Kidney epithelial cell (primary cell): ENCODE measurements around the gene FAM20C. TPM values are rescaled to one million over a fixed set of nuclear protein-coding genes. Genes with fewer than 3 reads are reported as not detected.
A peak's percentile ranks its signal among the peaks of the same experiment; 100 is the strongest.

Experiments used
- DNase-seq: peaks from one replicate; pipeline ENCODE4 v3.0.0-alpha.2; 2010; ENCODE audit warnings: low read depth
- H3K27me3 ChIP-seq: 2 replicates; pipeline ENCODE4 v1.6.0; 2011; ENCODE audit warnings: low read length; ENCODE audit not compliant: control insufficient read depth, insufficient read depth
- H3K36me3 ChIP-seq: 2 replicates; pipeline ENCODE4 v1.5.1; 2011; ENCODE audit warnings: low read length; ENCODE audit not compliant: control insufficient read depth, insufficient read depth
- H3K4me3 ChIP-seq: 2 replicates; pipeline ENCODE4 v1.5.1; 2011; ENCODE audit warnings: low read depth, mild to moderate bottlenecking, control low read depth, low read length
- total RNA-seq: library from RNA; depleted of rRNA; stranded (reverse); fragments of >200 nt; gene quantifications from 2 replicates; pipeline ENCODE4 v1.2.3, GENCODE V29; 2015
- TF ChIP-seq, protein P1 (sequence below): IDR thresholded peaks from 2 replicates; pipeline ENCODE4 v1.5.1; 2011; ENCODE audit warnings: mild to moderate bottlenecking, moderate library complexity, low read length, control low read depth, inconsistent platforms; ENCODE audit not compliant: insufficient read depth, poor library complexity, severe bottlenecking

FAM20C gene
- total RNA-seq, 1 donor from 2014 or later: 39.1 TPM

DNA sequence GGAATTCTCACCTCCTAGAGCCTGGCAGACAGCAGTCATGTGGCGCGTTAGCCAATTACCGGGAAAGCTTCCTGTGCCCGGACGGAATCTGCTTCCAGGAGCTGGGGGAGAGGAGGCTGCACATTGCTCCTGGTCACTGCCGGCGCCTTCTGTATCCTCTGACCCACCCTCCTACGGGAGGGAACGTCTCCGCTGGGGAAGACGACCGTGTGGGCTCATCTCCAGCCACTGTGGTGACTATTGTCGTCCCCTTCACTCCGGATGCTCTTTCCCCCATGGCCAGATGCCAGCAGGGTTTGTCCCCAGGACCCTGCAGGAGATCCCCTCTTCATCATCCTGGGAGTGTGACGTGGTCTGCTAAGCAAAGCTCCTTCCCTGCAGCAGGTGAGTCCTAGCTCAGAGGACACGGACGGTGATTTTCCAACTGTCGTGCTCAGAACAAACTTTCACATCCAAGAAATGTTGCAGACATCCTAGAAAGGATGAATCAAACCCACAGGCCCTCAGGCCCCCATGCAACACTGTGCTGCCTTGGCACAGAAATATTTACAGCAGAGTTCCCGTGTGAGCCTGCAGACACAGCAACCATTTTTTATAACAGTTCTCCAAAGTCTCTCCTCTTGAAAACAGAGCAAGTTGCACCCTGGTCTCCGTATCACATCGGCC is 29.6 kb upstream of the FAM20C start:
- TF ChIP-seq, protein P1, sequence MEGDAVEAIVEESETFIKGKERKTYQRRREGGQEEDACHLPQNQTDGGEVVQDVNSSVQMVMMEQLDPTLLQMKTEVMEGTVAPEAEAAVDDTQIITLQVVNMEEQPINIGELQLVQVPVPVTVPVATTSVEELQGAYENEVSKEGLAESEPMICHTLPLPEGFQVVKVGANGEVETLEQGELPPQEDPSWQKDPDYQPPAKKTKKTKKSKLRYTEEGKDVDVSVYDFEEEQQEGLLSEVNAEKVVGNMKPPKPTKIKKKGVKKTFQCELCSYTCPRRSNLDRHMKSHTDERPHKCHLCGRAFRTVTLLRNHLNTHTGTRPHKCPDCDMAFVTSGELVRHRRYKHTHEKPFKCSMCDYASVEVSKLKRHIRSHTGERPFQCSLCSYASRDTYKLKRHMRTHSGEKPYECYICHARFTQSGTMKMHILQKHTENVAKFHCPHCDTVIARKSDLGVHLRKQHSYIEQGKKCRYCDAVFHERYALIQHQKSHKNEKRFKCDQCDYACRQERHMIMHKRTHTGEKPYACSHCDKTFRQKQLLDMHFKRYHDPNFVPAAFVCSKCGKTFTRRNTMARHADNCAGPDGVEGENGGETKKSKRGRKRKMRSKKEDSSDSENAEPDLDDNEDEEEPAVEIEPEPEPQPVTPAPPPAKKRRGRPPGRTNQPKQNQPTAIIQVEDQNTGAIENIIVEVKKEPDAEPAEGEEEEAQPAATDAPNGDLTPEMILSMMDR: no peak
- H3K4me3 ChIP-seq: no peak overlapping the region
- no peaks in the 10 kb centered on the region for H3K36me3 ChIP-seq
- DNase-seq: peak; percentile 10
- H3K27me3 ChIP-seq: peaks cover 18% of the 10 kb centered on the region

DNA sequence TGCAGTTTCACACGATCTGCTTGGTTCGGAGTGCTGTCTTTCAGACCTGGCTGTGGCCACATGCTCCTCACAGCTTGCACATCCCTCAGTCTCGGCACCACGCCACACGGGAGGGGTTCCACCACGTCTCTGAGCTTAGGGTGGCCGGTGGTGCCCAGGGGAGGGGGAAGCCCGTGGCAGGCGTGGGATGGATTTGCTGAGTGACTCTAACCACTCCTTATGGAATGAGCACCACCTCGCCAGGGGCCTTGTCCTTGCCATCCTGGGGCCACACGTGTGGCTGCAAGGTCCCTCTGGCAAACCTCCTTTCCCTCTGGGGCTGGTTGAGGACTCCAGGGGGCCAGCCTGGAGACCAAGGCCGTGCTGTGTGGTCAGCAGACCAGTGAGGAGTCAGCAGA is 29.1 kb upstream of the FAM20C start:
- DNase-seq: no peak
- TF ChIP-seq, protein P1: no peak
- Histone ChIP-seq H3K4me3 (no peak overlapping the region), H3K27me3 (peaks cover 20% of the 10 kb centered on the region), H3K36me3 (no peaks in the 10 kb centered on the region)

DNA sequence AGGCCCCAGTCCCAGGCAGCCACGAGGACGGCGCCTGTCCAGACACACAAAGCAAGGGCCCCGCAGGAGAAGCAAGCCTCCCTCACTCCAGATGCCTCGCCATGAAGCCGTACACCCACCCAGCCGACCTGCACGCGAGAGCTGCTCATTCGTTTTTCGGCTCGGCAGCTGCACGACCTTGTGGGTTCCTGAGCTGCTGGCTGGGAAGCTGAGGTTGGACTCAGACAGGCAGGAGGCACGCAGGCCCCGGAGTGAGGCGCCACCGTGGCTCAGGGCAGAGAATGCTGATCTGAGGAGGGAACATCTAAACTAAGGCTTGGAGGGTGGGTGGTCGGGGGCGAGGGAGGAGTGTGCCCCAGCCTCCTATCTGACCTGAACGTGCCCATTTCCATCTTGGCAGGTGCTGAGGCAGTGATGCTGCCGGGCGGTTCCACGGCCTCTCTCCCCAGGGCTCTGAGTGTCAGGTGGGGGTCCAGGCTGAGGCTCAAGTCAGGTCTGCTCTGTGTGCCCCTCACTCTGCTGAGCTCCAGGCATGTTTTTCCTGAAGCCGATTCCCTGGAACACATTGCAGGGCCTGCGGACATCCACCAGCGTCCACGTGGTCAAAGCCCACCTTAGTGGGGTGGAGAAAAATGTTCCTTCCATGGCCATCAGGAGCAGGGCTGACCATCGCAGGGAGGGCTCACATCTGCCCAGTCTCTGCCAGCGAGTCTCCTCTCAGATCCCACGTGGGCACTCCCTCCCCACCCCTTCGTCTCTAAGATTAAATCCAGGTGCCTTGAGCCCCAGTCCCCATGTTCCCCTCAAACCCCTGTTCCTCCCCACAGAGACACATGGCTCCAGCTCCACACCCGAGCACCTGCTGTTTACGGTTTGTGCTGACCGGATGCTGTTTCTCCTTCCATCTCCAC is 28.1 kb upstream of the FAM20C start:
- Histone ChIP-seq H3K27me3 (peaks cover 20% of the 10 kb centered on the region), H3K36me3 (no peaks in the 10 kb centered on the region), H3K4me3 (no peak overlapping the region)
- TF ChIP-seq, protein P1: no peak
- DNase-seq: no peak

DNA sequence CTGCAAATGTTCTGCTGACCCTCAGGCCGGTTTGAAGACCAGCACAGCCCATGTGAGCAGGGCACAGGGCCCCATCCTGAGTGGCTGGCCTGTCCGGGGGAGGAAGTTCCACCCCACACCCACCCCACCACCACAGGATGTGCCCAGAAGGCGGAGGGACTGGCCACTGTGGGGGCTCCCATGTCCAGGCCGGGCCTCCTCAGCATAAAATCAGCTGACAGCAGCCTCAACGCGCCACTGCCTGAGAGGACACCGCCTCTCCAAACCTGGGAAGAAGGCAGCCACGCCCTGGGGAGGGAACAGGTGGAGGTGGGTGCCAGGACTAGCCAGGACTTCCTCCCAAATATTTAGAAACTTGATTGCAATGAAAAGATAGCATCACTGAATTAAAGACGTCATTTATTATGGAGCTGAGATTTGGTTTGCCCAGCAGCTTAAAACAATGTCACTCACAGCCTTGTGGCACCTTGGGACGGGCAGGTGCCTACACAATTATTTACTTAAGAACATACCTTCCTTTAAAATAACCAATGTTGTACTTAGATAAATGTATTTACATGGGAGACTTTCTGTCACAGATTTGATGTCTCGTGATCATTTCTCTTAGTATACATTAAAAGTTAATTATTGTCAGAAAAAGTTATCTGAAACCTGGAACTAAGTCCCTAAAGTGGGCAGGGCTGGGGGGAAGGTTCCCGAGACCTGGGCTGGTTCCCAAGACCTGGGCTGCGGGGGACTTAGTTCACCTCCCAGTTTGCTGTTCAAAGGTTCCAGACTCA is 27.3 kb upstream of the FAM20C start:
- DNase-seq: no peak
- Histone ChIP-seq H3K4me3 (no peak overlapping the region), H3K36me3 (no peaks in the 10 kb centered on the region), H3K27me3 (peaks cover 20% of the 10 kb centered on the region)
- TF ChIP-seq, protein P1: no peak

DNA sequence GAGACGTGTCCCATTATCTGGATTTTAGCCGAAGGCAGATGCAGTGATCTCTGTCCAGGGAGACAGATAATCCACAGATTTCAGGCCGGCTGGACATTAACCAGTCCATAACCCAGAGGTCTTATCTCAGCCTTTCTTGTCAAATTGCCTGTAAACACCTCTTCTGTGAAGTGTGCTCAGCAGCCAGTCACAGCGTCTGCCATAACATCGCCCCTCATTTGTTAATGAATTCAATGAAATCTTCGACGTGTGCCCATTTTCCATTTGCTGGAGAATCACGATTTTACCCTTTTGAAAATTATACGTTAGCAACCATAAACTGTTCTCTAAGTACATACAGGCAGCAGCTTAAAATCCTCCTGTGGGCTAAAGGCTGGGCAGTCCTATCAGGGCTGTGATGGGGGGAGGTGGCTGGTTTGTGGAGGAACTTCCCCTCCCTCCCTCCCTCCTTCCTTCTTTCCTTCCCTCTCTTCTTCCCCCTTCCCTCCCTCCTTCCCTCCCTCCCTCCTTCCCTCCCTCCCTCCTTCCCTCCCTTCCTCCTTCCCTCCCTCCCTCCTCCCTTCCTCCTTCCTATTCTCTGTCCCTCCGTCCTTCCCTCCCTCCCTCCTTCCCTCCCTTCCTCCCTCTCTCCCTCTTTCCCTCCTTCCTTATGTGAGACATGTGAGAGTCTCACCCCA is 26.6 kb upstream of the FAM20C start:
- no peak overlapping the region for H3K4me3 ChIP-seq
- H3K36me3 ChIP-seq: no peaks in the 10 kb centered on the region
- DNase-seq: no peak
- TF ChIP-seq, protein P1: no peak
- H3K27me3 ChIP-seq: peaks cover 20% of the 10 kb centered on the region
